ENCODE results near the gene SRSF6. TPM values are rescaled to one million over a fixed set of nuclear protein-coding genes. Genes with fewer than 3 reads are reported as not detected.

Gene SRSF6
- total RNA-seq, 1 experiment from 2014 or later = 335 TPM

DNA sequence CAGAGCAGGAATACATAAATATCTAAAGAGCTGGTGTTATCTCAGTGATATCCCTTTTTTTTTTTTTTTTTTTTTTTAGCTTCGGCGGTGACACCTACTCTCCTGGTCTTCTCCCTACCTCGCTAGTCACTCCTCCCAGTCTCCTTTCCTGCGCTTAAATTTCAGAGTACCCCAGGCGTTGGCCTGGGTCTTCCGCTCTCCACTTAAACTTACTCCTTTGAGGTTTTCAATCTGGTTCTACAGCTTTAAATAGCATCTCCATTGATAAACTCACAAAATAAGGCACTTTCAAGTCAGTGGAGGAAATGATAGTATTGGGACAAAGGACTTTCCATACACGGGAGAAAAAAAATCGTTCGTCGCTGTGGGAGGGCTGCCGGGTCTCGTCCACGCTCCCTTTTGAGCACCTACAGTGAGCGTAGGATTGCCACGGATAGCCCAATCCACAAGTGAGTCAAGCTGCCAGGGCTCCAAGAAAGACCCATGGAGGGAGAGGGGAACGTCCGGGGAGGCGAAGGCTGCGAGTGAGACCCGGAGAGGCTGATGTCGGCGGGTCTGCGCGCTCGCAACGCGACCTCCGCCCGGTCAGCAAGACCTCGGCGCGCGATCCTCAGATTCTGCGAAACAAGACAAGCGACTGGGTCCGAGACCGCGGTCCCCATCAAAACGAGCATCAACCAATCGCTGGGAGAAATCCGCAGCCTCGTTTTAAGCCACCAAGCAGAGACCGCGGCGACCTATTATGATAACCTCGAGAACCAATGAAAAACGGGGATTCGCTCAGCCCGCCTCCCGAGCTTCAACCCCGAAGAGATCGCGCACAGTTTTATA lies 672 bp upstream of the SRSF6 start:
- no peaks in the 10 kb centered on the region for H3K9me3 Mint-ChIP-seq (ENCODE audit: unreplicated experiment)
- Histone ChIP-seq H3K4me1 (peaks cover 11% of the 10 kb centered on the region), H3K9me3 (no peaks in the 10 kb centered on the region), H3K27me3 (replicated peaks; ENCODE audit: control insufficient read depth, insufficient read depth, low read length) (no peaks in the 10 kb centered on the region), H3K4me3 (ENCODE audit: low read depth, low read length) (peak overlapping the region; percentile 90), H3K36me3 (ENCODE audit: control insufficient read depth, insufficient read depth, low read length) (peaks cover 7% of the 10 kb centered on the region)
- H3K27ac Mint-ChIP-seq (ENCODE audit: unreplicated experiment) = peak overlapping the region; percentile 100
- ChIA-PET POLR2A (interaction anchor here (0.5 to 3.2 kb wide), 28 partner anchors 8 to 1764 kb away, joined by 3 to 42 read pairs (median 4); partner anchors contain the start of genes IFT52 and SGK2), CTCF (interaction anchor here (0.6 to 2.2 kb wide), 5 partner anchors 8 to 1764 kb away, joined by 3 to 16 read pairs (median 4); no protein-coding TSS in a partner anchor)
- intact Hi-C loops (cut with micrococcal nuclease; ENCODE audit: unreplicated experiment) = loop anchor here (1.0 to 2.0 kb wide), 2 partner anchors 57 to 134 kb away; partner anchors contain the start of gene IFT52
- peaks cover 24% of the 10 kb centered on the region for H3K4me1 Mint-ChIP-seq (ENCODE audit: low read depth, unreplicated experiment)
- peak overlapping the region; percentile 75 for H3K4me3 Mint-ChIP-seq (ENCODE audit: unreplicated experiment)
- H3K36me3 Mint-ChIP-seq (ENCODE audit: insufficient read depth, unreplicated experiment) = peaks cover 51% of the 10 kb centered on the region
- peak; percentile 97 to 99 for DNase-seq
- TF ChIP-seq, protein P1, sequence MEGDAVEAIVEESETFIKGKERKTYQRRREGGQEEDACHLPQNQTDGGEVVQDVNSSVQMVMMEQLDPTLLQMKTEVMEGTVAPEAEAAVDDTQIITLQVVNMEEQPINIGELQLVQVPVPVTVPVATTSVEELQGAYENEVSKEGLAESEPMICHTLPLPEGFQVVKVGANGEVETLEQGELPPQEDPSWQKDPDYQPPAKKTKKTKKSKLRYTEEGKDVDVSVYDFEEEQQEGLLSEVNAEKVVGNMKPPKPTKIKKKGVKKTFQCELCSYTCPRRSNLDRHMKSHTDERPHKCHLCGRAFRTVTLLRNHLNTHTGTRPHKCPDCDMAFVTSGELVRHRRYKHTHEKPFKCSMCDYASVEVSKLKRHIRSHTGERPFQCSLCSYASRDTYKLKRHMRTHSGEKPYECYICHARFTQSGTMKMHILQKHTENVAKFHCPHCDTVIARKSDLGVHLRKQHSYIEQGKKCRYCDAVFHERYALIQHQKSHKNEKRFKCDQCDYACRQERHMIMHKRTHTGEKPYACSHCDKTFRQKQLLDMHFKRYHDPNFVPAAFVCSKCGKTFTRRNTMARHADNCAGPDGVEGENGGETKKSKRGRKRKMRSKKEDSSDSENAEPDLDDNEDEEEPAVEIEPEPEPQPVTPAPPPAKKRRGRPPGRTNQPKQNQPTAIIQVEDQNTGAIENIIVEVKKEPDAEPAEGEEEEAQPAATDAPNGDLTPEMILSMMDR (IDR thresholded peaks at IDR 0.05; ENCODE audit: insufficient read depth in 1 of 2, low read depth in 1 of 2, low read length in 1 of 2, severe bottlenecking in 1 of 2, unreplicated experiment in 1 of 2) = no peak
- BruUV-seq (replicated peaks) = TSS peak; percentile 86
- no peaks in the 10 kb centered on the region for H3K27me3 Mint-ChIP-seq (ENCODE audit: insufficient read depth, unreplicated experiment)

DNA sequence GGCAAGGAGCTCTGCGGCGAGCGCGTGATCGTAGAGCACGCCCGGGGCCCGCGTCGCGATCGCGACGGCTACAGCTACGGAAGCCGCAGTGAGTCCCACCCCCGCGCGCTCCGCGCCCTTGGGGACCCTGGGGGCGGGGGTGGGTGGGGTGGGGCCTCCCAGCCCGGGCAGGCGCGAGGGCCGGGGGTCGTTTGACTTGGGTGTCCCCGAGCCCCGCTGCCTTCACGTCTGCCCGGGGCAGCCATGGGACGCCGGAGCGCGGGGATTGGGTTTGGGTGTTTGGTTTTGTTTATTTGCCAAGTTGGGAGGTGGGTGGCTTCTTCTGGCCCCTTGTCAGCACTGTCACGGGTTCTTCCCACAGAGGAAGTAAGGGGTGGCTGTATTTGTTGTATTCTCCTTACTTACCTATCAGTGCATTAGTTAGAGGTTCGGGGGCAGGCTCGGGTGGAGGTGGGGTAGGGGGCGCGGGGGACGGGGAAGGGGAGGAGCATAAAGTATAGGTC lies 777 bp downstream of the SRSF6 start:
- H3K9me3 ChIP-seq = no peaks in the 10 kb centered on the region
- BruUV-seq (replicated peaks) = no TSS peak
- peaks cover 9% of the 10 kb centered on the region for H3K36me3 ChIP-seq (ENCODE audit: control insufficient read depth, insufficient read depth, low read length)
- H3K4me1 Mint-ChIP-seq (ENCODE audit: low read depth, unreplicated experiment) = peaks cover 24% of the 10 kb centered on the region
- H3K36me3 Mint-ChIP-seq (ENCODE audit: insufficient read depth, unreplicated experiment) = peaks cover 65% of the 10 kb centered on the region
- H3K9me3 Mint-ChIP-seq (ENCODE audit: unreplicated experiment) = no peaks in the 10 kb centered on the region
- peak overlapping the region; percentile 75 for H3K4me3 Mint-ChIP-seq (ENCODE audit: unreplicated experiment)
- H3K27me3 Mint-ChIP-seq (ENCODE audit: insufficient read depth, unreplicated experiment) = no peaks in the 10 kb centered on the region
- H3K4me3 ChIP-seq (ENCODE audit: low read depth, low read length) = peak overlapping the region; percentile 90
- POLR2A ChIA-PET = interaction anchor here (0.6 to 3.2 kb wide), 12 partner anchors 8 to 1514 kb away, joined by 3 to 42 read pairs (median 4); partner anchors contain the start of gene IFT52
- peaks cover 11% of the 10 kb centered on the region for H3K4me1 ChIP-seq
- intact Hi-C loops (cut with micrococcal nuclease; ENCODE audit: unreplicated experiment) = no loop called here
- CTCF ChIA-PET = interaction anchor here (0.6 to 2.2 kb wide), 5 partner anchors 8 to 974 kb away, joined by 3 to 16 read pairs (median 5); no protein-coding TSS in a partner anchor
- TF ChIP-seq, protein P1 (IDR thresholded peaks at IDR 0.05; ENCODE audit: insufficient read depth in 1 of 2, low read depth in 1 of 2, low read length in 1 of 2, severe bottlenecking in 1 of 2, unreplicated experiment in 1 of 2) = no peak
- no peaks in the 10 kb centered on the region for H3K27me3 ChIP-seq (replicated peaks; ENCODE audit: control insufficient read depth, insufficient read depth, low read length)
- peak overlapping the region; percentile 100 for H3K27ac Mint-ChIP-seq (ENCODE audit: unreplicated experiment)
- no peak for DNase-seq
